HL-60 (cell line): Measurements from ENCODE around the gene LSMEM2.

Experiments used
- DNase-seq, 2 experiments: peaks; one replicate each; pipeline ENCODE4 v3.0.0-alpha.2; 2010 to 2020; ENCODE audit warnings: low read depth in 1 of 2, low spot score in 1 of 2
- H3K27ac ChIP-seq: fragments of 250-450 bp; sonication (Bioruptor Pico); replicated peaks from 2 replicates; pipeline ENCODE4 v1.5.1; 2020; ENCODE audit warnings: mild to moderate bottlenecking, moderate library complexity
- H3K27me3 ChIP-seq: fragments of 250-450 bp; sonication (Bioruptor Pico); 2 replicates; pipeline ENCODE4 v1.5.1; 2021; ENCODE audit warnings: mild to moderate bottlenecking, moderate library complexity; ENCODE audit not compliant: insufficient read depth, poor library complexity, severe bottlenecking
- H3K4me3 ChIP-seq: replicated peaks from 2 replicates; pipeline ENCODE4 v1.5.1; 2011; ENCODE audit warnings: mild to moderate bottlenecking, control low read depth, low read length; ENCODE audit not compliant: insufficient read depth
- GABPA ChIP-seq: IDR thresholded peaks from 2 replicates; pipeline ENCODE4 v1.6.1; 2012; ENCODE audit warnings: low read depth
- POLR2AphosphoS5 ChIP-seq: IDR thresholded peaks from 2 replicates; pipeline ENCODE4 v1.6.1; 2012; ENCODE audit warnings: low read depth
- SPI1 ChIP-seq: IDR thresholded peaks from 2 replicates; pipeline ENCODE4 v1.6.1; 2012; ENCODE audit warnings: low read depth, mild to moderate bottlenecking, borderline replicate concordance
- TF ChIP-seq, protein P1 (sequence below): IDR thresholded peaks from one replicate; pipeline ENCODE4 v1.5.1; 2011; ENCODE audit warnings: low read length, control low read depth, inconsistent platforms; ENCODE audit not compliant: insufficient read depth
- TF ChIP-seq, protein P2 (sequence below): IDR thresholded peaks from 2 replicates; pipeline ENCODE4 v1.6.1; 2012; ENCODE audit warnings: low read depth; ENCODE audit not compliant: insufficient replicate concordance

LSMEM2 gene

GRCh38 chr3:50237133-50237651 is 41.7 kb upstream of the LSMEM2 start:
- DNase-seq, result peak in 1 of 2 experiments; percentile 59
- Histone ChIP-seq H3K4me3 (peak overlapping the region; percentile 92), H3K27me3 (no peaks in the 10 kb centered on the region), H3K27ac (peak overlapping the region; percentile 84)
- TF ChIP-seq, protein P1, sequence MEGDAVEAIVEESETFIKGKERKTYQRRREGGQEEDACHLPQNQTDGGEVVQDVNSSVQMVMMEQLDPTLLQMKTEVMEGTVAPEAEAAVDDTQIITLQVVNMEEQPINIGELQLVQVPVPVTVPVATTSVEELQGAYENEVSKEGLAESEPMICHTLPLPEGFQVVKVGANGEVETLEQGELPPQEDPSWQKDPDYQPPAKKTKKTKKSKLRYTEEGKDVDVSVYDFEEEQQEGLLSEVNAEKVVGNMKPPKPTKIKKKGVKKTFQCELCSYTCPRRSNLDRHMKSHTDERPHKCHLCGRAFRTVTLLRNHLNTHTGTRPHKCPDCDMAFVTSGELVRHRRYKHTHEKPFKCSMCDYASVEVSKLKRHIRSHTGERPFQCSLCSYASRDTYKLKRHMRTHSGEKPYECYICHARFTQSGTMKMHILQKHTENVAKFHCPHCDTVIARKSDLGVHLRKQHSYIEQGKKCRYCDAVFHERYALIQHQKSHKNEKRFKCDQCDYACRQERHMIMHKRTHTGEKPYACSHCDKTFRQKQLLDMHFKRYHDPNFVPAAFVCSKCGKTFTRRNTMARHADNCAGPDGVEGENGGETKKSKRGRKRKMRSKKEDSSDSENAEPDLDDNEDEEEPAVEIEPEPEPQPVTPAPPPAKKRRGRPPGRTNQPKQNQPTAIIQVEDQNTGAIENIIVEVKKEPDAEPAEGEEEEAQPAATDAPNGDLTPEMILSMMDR, result no peak
- TF ChIP-seq, protein P2, sequence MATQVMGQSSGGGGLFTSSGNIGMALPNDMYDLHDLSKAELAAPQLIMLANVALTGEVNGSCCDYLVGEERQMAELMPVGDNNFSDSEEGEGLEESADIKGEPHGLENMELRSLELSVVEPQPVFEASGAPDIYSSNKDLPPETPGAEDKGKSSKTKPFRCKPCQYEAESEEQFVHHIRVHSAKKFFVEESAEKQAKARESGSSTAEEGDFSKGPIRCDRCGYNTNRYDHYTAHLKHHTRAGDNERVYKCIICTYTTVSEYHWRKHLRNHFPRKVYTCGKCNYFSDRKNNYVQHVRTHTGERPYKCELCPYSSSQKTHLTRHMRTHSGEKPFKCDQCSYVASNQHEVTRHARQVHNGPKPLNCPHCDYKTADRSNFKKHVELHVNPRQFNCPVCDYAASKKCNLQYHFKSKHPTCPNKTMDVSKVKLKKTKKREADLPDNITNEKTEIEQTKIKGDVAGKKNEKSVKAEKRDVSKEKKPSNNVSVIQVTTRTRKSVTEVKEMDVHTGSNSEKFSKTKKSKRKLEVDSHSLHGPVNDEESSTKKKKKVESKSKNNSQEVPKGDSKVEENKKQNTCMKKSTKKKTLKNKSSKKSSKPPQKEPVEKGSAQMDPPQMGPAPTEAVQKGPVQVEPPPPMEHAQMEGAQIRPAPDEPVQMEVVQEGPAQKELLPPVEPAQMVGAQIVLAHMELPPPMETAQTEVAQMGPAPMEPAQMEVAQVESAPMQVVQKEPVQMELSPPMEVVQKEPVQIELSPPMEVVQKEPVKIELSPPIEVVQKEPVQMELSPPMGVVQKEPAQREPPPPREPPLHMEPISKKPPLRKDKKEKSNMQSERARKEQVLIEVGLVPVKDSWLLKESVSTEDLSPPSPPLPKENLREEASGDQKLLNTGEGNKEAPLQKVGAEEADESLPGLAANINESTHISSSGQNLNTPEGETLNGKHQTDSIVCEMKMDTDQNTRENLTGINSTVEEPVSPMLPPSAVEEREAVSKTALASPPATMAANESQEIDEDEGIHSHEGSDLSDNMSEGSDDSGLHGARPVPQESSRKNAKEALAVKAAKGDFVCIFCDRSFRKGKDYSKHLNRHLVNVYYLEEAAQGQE, result no peak
- TF ChIP-seq SPI1 (peak; percentile 82), POLR2AphosphoS5 (no peak)

DNA sequence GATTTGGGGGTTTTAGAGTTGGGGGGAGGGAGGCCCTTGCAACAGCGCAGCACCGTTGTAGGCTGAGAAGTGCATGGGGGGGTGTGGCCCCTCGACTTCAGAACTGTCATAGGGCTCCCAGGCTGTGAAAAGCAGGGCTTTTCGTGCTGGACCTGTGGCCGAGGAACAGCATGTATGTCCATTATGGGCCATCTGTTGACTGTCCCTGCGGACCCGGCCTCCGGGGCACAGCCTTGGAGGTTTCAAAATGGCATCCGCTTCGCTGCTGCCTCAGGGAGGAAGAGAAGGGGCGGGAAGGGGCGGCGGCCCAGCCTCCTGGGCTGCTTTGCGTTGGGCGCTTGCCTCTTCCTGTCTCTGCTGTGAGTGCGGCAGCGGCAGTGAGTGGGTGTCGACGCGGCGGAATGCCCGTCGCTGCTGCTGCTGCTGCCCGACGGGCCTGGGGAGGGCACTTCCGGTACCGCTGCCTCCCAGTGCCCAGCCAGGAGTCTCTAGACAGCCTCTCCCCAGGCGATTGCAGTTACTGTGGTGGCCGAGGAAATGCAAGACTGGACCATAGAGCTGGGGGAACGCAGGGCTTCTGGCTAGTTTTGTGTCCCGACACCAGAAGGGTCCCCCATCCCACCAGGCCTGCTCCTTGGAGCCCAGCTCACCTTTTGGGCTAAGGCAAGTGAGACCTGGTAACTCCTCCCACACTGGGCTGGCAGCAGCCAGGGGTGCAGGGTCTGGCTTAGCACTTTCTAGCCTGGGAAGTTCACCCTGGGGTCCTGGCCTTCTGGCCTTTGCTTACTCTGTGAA is 40.9 kb upstream of the LSMEM2 start:
- Histone ChIP-seq H3K4me3 (peak overlapping the region; percentile 92), H3K27me3 (no peaks in the 10 kb centered on the region), H3K27ac (peak overlapping the region; percentile 84)
- peak; percentile 76 for TF ChIP-seq GABPA
- TF ChIP-seq, protein P2, result peak; percentile 29
- TF ChIP-seq, protein P1, result no peak
- peak; percentile 72; the same call in 1 of the 2 replicates for TF ChIP-seq SPI1
- TF ChIP-seq POLR2AphosphoS5, result peak; percentile 59
- DNase-seq, result peak in 1 of 2 experiments; percentile 94

DNA sequence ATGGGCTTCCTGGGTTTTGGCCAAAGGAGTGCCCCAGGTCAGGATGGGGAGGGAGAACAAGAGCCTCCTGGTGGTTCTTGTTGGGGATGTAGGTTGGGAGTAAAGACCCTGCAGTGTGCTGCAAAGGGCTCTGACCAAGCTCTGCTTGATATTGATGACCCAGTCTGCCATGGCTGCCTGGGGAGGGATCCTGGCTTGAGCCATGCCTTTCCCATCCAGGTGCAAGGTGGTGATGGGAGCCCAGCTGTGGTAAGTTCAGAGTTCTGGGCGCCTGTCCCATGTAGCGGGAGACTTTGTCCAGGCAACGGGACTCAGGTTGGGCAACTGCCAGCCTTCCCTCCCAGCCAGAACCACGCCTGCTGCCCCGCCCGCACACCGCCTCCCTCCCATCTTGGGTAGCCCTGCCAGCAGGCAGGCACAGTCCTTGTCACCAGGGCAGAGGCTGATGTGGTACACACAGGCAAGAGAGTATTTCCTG is 40.3 kb upstream of the LSMEM2 start:
- Histone ChIP-seq H3K4me3 (peak overlapping the region; percentile 92), H3K27me3 (no peaks in the 10 kb centered on the region), H3K27ac (peak overlapping the region; percentile 84)
- DNase-seq, result peak in 1 of 2 experiments; percentile 84
- TF ChIP-seq SPI1 (no peak), POLR2AphosphoS5 (0 out of 2 replicates have a peak, but pooled peaks have one; percentile 20)

DNA sequence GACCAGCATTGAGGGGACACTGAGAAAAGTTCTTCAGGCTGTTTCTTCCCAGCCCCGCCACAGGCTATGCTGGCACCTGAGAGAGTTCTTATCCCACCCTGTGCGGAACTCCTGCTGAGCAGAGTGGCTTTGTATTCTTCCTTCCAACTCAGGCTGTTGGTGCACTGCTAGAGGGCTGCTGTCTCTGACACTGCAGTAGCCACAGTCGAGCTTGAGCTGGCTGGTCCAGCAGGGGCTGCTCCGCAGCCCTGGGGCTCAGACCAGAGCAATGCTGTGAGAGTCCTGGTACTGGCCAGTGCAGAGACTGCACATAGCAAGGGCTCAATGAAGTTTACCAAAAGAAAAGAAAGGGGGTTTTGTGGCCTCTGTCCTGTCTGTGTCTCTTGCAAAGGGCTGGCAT is 39.2 kb upstream of the LSMEM2 start:
- TF ChIP-seq SPI1 (no peak), GABPA (no peak), POLR2AphosphoS5 (no peak)
- TF ChIP-seq, protein P1, result no peak
- TF ChIP-seq, protein P2, result no peak
- no peak for DNase-seq
- Histone ChIP-seq H3K4me3 (no peak overlapping the region), H3K27me3 (no peaks in the 10 kb centered on the region), H3K27ac (peak overlapping the region; percentile 84)
